Measurements from ENCODE around the gene ZNF507. TPM values are rescaled to one million over a fixed set of nuclear protein-coding genes. Genes with fewer than 3 reads are reported as not detected.

ZNF507 gene
- total and polyA plus RNA-seq, 2 donors from 2014 or later: 3.4 to 23.5 TPM

GRCh38 chr19:32309711-32310390, 35.6 kb upstream of the ZNF507 start:
- Histone ChIP-seq H3K36me3 (ENCODE audit: control insufficient read depth in 2 of 3, insufficient read depth in 3 of 3, low read length in 3 of 3) (no peaks in the 10 kb centered on the region), H3K4me3 (ENCODE audit: low read length in 3 of 3) (no peak overlapping the region), H3K27ac (ENCODE audit: low read depth in 2 of 2, low read length in 2 of 2) (no peak overlapping the region), H3K9me3 (ENCODE audit: control insufficient read depth in 2 of 3, insufficient read depth in 1 of 3, low read length in 3 of 3) (no peaks in the 10 kb centered on the region), H3K27me3 (ENCODE audit: control insufficient read depth, insufficient read depth, low read length) (no peaks in the 10 kb centered on the region), H3K4me1 (ENCODE audit: control insufficient read depth in 2 of 3, insufficient read depth in 2 of 3, low read depth in 1 of 3, low read length in 3 of 3) (no peaks in the 10 kb centered on the region), H3K9ac (ENCODE audit: low read length in 3 of 3) (no peak overlapping the region)
- no peak for TF ChIP-seq CTCF (IDR thresholded peaks at IDR 0.05; ENCODE audit: borderline replicate concordance, extremely low read depth, insufficient read depth)
- DNase-seq: no peak
- no peak for FAIRE-seq
- intact Hi-C loops (cut with DNase I): no loop called here

GRCh38 chr19:32311371-32311770, 34.0 kb upstream of the ZNF507 start:
- TF ChIP-seq CTCF (IDR thresholded peaks at IDR 0.05; ENCODE audit: borderline replicate concordance, extremely low read depth, insufficient read depth): no peak
- DNase-seq (no peak), FAIRE-seq (no peak)
- Histone ChIP-seq H3K4me3 (ENCODE audit: low read length in 3 of 3) (no peak overlapping the region), H3K27ac (ENCODE audit: low read depth in 2 of 2, low read length in 2 of 2) (no peak overlapping the region), H3K9ac (ENCODE audit: low read length in 3 of 3) (no peak overlapping the region), H3K36me3 (ENCODE audit: control insufficient read depth in 2 of 3, insufficient read depth in 3 of 3, low read length in 3 of 3) (no peaks in the 10 kb centered on the region), H3K9me3 (ENCODE audit: control insufficient read depth in 2 of 3, insufficient read depth in 1 of 3, low read length in 3 of 3) (no peaks in the 10 kb centered on the region), H3K4me1 (ENCODE audit: control insufficient read depth in 2 of 3, insufficient read depth in 2 of 3, low read depth in 1 of 3, low read length in 3 of 3) (no peaks in the 10 kb centered on the region), H3K27me3 (ENCODE audit: control insufficient read depth, insufficient read depth, low read length) (no peaks in the 10 kb centered on the region)
- intact Hi-C loops (cut with DNase I): no loop called here

GRCh38 chr19:32313569-32314265, 31.7 kb upstream of the ZNF507 start:
- Histone ChIP-seq H3K27ac (ENCODE audit: low read depth in 2 of 2, low read length in 2 of 2) (no peak overlapping the region), H3K4me3 (ENCODE audit: low read length in 3 of 3) (no peak overlapping the region), H3K9ac (ENCODE audit: low read length in 3 of 3) (no peak overlapping the region), H3K4me1 (ENCODE audit: control insufficient read depth in 2 of 3, insufficient read depth in 2 of 3, low read depth in 1 of 3, low read length in 3 of 3) (no peaks in the 10 kb centered on the region), H3K9me3 (ENCODE audit: control insufficient read depth in 2 of 3, insufficient read depth in 1 of 3, low read length in 3 of 3) (no peaks in the 10 kb centered on the region), H3K36me3 (ENCODE audit: control insufficient read depth in 2 of 3, insufficient read depth in 3 of 3, low read length in 3 of 3) (no peaks in the 10 kb centered on the region), H3K27me3 (ENCODE audit: control insufficient read depth, insufficient read depth, low read length) (no peaks in the 10 kb centered on the region)
- no peak for TF ChIP-seq CTCF (IDR thresholded peaks at IDR 0.05; ENCODE audit: borderline replicate concordance, extremely low read depth, insufficient read depth)
- intact Hi-C loops (cut with DNase I): no loop called here
- peak in 1 of 5 donors; percentile 12 for DNase-seq
- FAIRE-seq: no peak

All from kidney (tissue), 14 donors.